Nephron progenitor cell (in vitro differentiated cells): ENCODE data around the gene ATP2B2.

Experiments used
- DNase-seq: peaks from one replicate; pipeline ENCODE4 v3.0.0; 2021
- H3K27ac Mint-ChIP-seq: 2 replicates; pipeline ENCODE4 v1.8.0; 2021; ENCODE audit warnings: mild to moderate bottlenecking, moderate library complexity, mixed read lengths
- H3K27me3 Mint-ChIP-seq: 2 replicates; pipeline ENCODE4 v1.8.0; 2021; ENCODE audit warnings: mild to moderate bottlenecking, low read depth, mixed read lengths; ENCODE audit not compliant: poor library complexity
- H3K36me3 Mint-ChIP-seq: 2 replicates; pipeline ENCODE4 v1.8.0; 2021; ENCODE audit warnings: low read depth, mixed read lengths
- H3K4me1 Mint-ChIP-seq: 2 replicates; pipeline ENCODE4 v1.8.0; 2021; ENCODE audit warnings: mixed read lengths
- H3K4me3 Mint-ChIP-seq: 2 replicates; pipeline ENCODE4 v1.8.0; 2021; ENCODE audit warnings: mild to moderate bottlenecking, moderate library complexity, mixed read lengths
- H3K9me3 Mint-ChIP-seq: 2 replicates; pipeline ENCODE4 v1.8.0; 2021; ENCODE audit warnings: mild to moderate bottlenecking, moderate library complexity, mixed read lengths
- TF ChIP-seq, protein P1 (sequence below): fragments of 200-600 bp; sonication (generic); IDR thresholded peaks from 2 replicates; pipeline ENCODE4 v1.5.0; 2021; ENCODE audit warnings: antibody characterized with exemption

The ATP2B2 gene

DNA sequence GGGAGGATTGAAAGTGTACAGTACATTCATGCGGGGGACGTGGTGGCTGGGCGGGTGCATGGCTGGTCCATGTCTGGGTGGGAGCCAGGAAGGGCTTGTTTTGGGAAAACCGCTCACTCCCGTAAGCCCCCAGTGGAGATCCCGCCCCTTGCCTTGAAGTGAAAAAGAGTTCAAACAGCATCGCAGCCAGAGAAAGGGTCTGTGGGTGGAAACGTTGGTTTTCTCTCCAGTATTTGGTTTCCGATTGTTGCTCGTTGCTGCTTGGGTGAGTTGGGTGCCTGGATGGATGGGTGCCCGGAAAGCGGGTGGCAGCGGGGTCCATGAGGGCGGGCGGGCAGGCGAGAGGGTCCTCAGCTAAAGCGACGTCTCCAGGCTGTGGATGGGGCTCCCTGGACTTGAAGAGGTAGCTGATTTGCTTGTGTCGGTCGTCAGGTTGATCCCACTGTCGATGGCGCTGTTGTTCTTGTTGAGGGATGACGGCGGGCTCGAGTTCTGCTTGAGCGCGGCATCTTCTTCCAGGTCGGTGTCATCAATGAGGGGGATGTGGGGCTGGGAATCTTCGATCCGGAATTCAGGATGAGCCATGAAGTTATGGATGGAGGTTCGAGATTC lies 176.8 kb downstream of the ATP2B2 start:
- no peak overlapping the region for H3K27ac Mint-ChIP-seq
- H3K4me1 Mint-ChIP-seq: no peaks in the 10 kb centered on the region
- H3K4me3 Mint-ChIP-seq: no peak overlapping the region
- peaks cover 97% of the 10 kb centered on the region for H3K27me3 Mint-ChIP-seq
- DNase-seq: no peak
- H3K36me3 Mint-ChIP-seq: no peaks in the 10 kb centered on the region
- TF ChIP-seq, protein P1, sequence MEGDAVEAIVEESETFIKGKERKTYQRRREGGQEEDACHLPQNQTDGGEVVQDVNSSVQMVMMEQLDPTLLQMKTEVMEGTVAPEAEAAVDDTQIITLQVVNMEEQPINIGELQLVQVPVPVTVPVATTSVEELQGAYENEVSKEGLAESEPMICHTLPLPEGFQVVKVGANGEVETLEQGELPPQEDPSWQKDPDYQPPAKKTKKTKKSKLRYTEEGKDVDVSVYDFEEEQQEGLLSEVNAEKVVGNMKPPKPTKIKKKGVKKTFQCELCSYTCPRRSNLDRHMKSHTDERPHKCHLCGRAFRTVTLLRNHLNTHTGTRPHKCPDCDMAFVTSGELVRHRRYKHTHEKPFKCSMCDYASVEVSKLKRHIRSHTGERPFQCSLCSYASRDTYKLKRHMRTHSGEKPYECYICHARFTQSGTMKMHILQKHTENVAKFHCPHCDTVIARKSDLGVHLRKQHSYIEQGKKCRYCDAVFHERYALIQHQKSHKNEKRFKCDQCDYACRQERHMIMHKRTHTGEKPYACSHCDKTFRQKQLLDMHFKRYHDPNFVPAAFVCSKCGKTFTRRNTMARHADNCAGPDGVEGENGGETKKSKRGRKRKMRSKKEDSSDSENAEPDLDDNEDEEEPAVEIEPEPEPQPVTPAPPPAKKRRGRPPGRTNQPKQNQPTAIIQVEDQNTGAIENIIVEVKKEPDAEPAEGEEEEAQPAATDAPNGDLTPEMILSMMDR: no peak
- H3K9me3 Mint-ChIP-seq: no peaks in the 10 kb centered on the region

DNA sequence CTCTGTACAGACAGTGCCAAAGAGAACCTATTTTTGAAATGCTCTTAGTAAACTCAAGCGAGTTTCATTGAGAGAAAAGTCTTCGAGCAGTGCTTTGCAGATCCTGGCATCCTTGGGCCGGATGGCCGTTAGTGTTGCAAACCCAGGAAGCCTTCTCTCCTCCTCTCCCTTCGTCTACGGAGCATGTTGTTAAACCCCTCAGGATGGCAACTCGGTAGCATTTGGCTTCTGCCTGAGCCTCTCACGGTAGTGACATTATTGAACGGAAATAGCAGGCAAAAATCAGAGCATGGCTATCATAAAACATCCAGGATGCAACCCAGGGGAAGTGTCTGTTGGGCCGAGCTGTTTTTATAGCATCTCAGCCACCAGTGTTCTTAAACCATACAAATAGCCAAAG lies 177.8 kb downstream of the ATP2B2 start:
- no peak for DNase-seq
- H3K9me3 Mint-ChIP-seq: no peaks in the 10 kb centered on the region
- H3K36me3 Mint-ChIP-seq: no peaks in the 10 kb centered on the region
- H3K4me1 Mint-ChIP-seq: no peaks in the 10 kb centered on the region
- H3K4me3 Mint-ChIP-seq: no peak overlapping the region
- no peak overlapping the region for H3K27ac Mint-ChIP-seq
- TF ChIP-seq, protein P1: no peak
- H3K27me3 Mint-ChIP-seq: peaks cover 90% of the 10 kb centered on the region

DNA sequence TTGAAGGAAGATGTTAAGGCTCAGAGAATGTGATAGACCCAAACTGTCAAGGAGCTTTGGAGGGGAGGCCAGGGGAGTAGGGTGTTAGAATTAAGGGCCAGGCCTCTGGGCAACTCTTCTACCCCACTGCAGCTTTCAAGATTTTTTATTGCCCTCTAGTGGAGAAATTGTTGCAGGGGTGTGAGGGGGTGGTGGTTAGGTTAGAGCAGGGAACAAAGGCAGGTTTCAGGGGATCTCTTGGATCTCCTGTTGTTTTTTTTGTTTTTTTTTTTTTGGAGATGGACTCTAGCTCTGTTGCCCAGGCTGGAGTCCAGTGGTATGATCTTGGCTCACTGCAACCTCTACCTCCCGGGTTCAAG lies 183.1 kb downstream of the ATP2B2 start:
- no peaks in the 10 kb centered on the region for H3K9me3 Mint-ChIP-seq
- DNase-seq: no peak
- TF ChIP-seq, protein P1: no peak
- peaks cover 43% of the 10 kb centered on the region for H3K27me3 Mint-ChIP-seq
- H3K4me3 Mint-ChIP-seq: no peak overlapping the region
- H3K27ac Mint-ChIP-seq: no peak overlapping the region
- H3K36me3 Mint-ChIP-seq: no peaks in the 10 kb centered on the region
- peaks cover 21% of the 10 kb centered on the region for H3K4me1 Mint-ChIP-seq

DNA sequence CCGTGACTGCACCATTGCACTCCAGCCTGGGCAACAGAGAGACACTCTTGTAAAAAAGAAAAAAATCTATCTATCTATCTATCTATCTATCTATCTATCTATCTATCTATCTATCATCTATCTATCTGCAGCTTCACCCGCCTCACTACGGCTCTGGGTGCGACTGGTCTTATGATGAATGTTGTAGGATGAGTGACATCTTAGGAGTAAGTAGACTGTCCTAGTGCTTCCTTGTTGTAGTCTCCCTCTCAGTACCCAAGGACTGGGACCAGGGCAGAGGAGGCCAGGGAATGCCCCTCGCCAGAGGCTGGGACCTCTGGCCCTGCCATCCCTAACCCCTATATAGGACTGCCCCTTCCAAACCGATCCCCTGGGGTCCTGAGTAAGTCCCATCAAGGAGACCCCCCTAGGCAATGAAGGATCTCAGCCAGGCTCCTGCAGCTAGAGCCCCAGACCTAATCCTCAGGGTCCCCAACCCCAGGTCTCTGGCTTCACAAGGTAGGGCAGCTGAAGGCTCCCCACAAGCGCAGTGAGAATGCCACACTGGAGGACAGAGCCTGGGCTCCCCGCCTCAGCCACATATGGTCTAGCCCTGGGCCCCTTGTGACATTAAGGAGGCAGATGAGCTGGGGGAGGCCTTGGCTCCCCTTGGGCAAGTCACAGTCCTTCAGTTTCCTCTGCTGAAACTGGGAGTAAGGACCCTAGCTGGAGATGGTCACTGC lies 183.6 kb downstream of the ATP2B2 start:
- Mint-ChIP-seq H3K4me3 (peak overlapping the region; percentile 96), H3K9me3 (no peaks in the 10 kb centered on the region), H3K4me1 (peaks cover 21% of the 10 kb centered on the region), H3K27ac (no peak overlapping the region), H3K27me3 (peaks cover 38% of the 10 kb centered on the region), H3K36me3 (no peaks in the 10 kb centered on the region)
- TF ChIP-seq, protein P1: no peak
- DNase-seq: no peak

DNA sequence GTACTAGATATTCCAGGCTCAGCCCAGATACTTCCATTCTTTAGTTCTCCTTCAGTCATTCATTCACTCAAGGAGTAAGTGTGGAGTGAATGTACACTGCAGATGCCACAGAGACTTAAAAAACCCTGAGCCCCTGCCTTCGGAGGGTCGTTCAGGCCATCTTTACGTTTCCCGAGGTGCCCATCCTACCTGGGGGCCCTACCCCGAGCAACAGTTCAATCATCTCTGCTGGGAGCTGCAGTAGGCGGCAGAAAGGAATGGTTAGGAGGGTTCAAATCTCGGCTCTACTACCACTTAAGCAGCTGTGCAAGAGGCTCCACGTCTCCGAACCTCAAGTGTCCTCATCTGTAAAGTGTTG lies 185.1 kb downstream of the ATP2B2 start:
- Mint-ChIP-seq H3K4me1 (peaks cover 21% of the 10 kb centered on the region), H3K36me3 (no peaks in the 10 kb centered on the region), H3K27ac (peak overlapping the region; percentile 98), H3K4me3 (peak overlapping the region; percentile 96), H3K9me3 (no peaks in the 10 kb centered on the region), H3K27me3 (peaks cover 23% of the 10 kb centered on the region)
- TF ChIP-seq, protein P1: no peak
- no peak for DNase-seq

DNA sequence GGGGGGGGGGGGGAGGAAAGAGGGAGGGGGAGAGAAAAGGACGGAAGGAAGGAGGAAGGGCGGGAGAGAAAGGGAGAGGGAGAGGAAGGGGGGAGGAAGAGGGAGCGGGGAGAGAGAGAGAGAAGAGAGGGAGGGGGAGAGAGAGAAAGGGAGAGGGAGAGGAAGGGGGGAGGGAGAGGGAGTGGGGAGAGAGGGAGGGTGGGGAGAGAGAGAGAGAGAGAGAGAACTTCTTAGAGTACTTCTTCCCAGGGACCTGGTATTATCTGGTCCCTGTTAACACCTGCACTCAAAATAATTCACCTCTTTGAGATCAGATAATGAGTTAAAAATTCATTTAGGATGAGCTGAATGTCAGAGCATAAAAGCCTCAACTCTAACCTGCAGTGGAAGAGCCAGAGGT lies 185.6 kb downstream of the ATP2B2 start:
- DNase-seq: no peak
- peak overlapping the region; percentile 96 for H3K4me3 Mint-ChIP-seq
- TF ChIP-seq, protein P1: no peak
- no peaks in the 10 kb centered on the region for H3K9me3 Mint-ChIP-seq
- peaks cover 18% of the 10 kb centered on the region for H3K27me3 Mint-ChIP-seq
- peak overlapping the region; percentile 98 for H3K27ac Mint-ChIP-seq
- H3K4me1 Mint-ChIP-seq: peaks cover 21% of the 10 kb centered on the region
- peaks cover 1% of the 10 kb centered on the region for H3K36me3 Mint-ChIP-seq
